Measurements from ENCODE around the gene SHISA6.

GRCh38 chr17:11564589-11565380 is 323.8 kb downstream of the SHISA6 start:
- TF ChIP-seq POLR2AphosphoS5 (IDR thresholded peaks at IDR 0.05) (no peak), CTCF (IDR thresholded peaks at IDR 0.05) (no peak), POLR2A (IDR thresholded peaks at IDR 0.05) (no peak), EP300 (IDR thresholded peaks at IDR 0.05) (no peak)
